Measurements from ENCODE around the gene ANHX. TPM values are rescaled to one million over a fixed set of nuclear protein-coding genes. Genes with fewer than 3 reads are reported as not detected.

ANHX gene
- total RNA-seq, 1 experiment from 2014 or later, result not detected

- no peak overlapping the region for H3K4me3 Mint-ChIP-seq
- peaks cover 18% of the 10 kb centered on the region for H3K27me3 Mint-ChIP-seq (ENCODE audit: low read depth)
- H3K36me3 Mint-ChIP-seq, result peaks cover 64% of the 10 kb centered on the region
- ChIA-PET POLR2A (no interaction called here), CTCF (no interaction called here)
- H3K9me3 Mint-ChIP-seq, result peaks cover 65% of the 10 kb centered on the region
- no peaks in the 10 kb centered on the region for H3K4me1 Mint-ChIP-seq
- TF ChIP-seq, protein P1, sequence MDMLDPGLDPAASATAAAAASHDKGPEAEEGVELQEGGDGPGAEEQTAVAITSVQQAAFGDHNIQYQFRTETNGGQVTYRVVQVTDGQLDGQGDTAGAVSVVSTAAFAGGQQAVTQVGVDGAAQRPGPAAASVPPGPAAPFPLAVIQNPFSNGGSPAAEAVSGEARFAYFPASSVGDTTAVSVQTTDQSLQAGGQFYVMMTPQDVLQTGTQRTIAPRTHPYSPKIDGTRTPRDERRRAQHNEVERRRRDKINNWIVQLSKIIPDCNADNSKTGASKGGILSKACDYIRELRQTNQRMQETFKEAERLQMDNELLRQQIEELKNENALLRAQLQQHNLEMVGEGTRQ (CRISPR knock-in tag; IDR thresholded peaks at IDR 0.05), result no peak
- TF ChIP-seq TP53 (CRISPR knock-in tag; IDR thresholded peaks at IDR 0.05) (no peak), GTF2I (CRISPR knock-in tag; conservative IDR thresholded peaks at IDR 0.05) (no peak)
- TF ChIP-seq, protein P2, sequence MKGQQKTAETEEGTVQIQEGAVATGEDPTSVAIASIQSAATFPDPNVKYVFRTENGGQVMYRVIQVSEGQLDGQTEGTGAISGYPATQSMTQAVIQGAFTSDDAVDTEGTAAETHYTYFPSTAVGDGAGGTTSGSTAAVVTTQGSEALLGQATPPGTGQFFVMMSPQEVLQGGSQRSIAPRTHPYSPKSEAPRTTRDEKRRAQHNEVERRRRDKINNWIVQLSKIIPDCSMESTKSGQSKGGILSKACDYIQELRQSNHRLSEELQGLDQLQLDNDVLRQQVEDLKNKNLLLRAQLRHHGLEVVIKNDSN (CRISPR knock-in tag; IDR thresholded peaks at IDR 0.05), result no peak
- ATAC-seq (no peak), DNase-seq (ENCODE audit: low spot score) (no peak)
- H3K27ac Mint-ChIP-seq, result no peak overlapping the region
Measured at GRCh38 chr12:133233993-133234564, 1.6 kb downstream of the ANHX start.

- ATAC-seq, result no peak
- CTCF ChIA-PET, result no interaction called here
- Mint-ChIP-seq H3K4me3 (no peak overlapping the region), H3K36me3 (peaks cover 69% of the 10 kb centered on the region), H3K27me3 (ENCODE audit: low read depth) (peaks cover 21% of the 10 kb centered on the region), H3K27ac (no peak overlapping the region), H3K4me1 (no peaks in the 10 kb centered on the region), H3K9me3 (peaks cover 71% of the 10 kb centered on the region)
- POLR2A ChIA-PET, result no interaction called here
- no peak for DNase-seq (ENCODE audit: low spot score)
- TF ChIP-seq GRHL2 (CRISPR knock-in tag; IDR thresholded peaks at IDR 0.05; ENCODE audit: insufficient replicate concordance, severe bottlenecking) (no peak), E2F1 (CRISPR knock-in tag; IDR thresholded peaks at IDR 0.05) (no peak), ERG (CRISPR knock-in tag; IDR thresholded peaks at IDR 0.05) (no peak)
Measured at GRCh38 chr12:133233006-133233405, 2.7 kb downstream of the ANHX start.

DNA sequence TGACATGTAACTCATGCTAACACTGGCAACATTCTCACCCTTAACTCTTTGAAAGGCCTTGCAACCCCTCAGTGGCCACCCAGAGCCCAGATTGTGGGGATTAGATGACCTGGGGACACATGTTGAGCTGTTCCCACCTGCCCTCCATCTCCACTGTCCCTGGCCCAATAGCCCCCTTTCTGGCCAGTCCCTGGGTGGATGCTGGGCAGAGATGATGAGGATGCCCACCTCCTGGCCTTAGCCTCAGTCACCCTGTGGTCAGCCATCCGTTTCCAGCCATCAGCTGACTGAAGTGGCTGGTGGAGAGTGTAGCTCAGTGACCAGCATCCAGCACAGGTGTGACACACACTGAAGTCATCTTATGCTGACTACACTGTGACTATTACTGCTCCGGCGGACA lies 4.7 kb downstream of the ANHX start:
- DNase-seq (ENCODE audit: low spot score), result no peak
- Mint-ChIP-seq H3K9me3 (peaks cover 74% of the 10 kb centered on the region), H3K27ac (no peak overlapping the region), H3K27me3 (ENCODE audit: low read depth) (peaks cover 17% of the 10 kb centered on the region), H3K4me3 (no peak overlapping the region), H3K4me1 (no peaks in the 10 kb centered on the region), H3K36me3 (peaks cover 72% of the 10 kb centered on the region)
- CTCF ChIA-PET, result no interaction called here
- TF ChIP-seq, protein P3, sequence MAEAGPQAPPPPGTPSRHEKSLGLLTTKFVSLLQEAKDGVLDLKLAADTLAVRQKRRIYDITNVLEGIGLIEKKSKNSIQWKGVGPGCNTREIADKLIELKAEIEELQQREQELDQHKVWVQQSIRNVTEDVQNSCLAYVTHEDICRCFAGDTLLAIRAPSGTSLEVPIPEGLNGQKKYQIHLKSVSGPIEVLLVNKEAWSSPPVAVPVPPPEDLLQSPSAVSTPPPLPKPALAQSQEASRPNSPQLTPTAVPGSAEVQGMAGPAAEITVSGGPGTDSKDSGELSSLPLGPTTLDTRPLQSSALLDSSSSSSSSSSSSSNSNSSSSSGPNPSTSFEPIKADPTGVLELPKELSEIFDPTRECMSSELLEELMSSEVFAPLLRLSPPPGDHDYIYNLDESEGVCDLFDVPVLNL (CRISPR knock-in tag; IDR thresholded peaks at IDR 0.05; ENCODE audit: borderline replicate concordance, low read depth), result no peak
- no peak for TF ChIP-seq ATF3 (CRISPR knock-in tag; conservative IDR thresholded peaks at IDR 0.05)
- TF ChIP-seq ETV6 (CRISPR knock-in tag; IDR thresholded peaks at IDR 0.05), result no peak
- no peak for TF ChIP-seq ESRRA (CRISPR knock-in tag; IDR thresholded peaks at IDR 0.05; ENCODE audit: borderline replicate concordance)
- ATAC-seq, result no peak
- POLR2A ChIA-PET, result no interaction called here

DNA sequence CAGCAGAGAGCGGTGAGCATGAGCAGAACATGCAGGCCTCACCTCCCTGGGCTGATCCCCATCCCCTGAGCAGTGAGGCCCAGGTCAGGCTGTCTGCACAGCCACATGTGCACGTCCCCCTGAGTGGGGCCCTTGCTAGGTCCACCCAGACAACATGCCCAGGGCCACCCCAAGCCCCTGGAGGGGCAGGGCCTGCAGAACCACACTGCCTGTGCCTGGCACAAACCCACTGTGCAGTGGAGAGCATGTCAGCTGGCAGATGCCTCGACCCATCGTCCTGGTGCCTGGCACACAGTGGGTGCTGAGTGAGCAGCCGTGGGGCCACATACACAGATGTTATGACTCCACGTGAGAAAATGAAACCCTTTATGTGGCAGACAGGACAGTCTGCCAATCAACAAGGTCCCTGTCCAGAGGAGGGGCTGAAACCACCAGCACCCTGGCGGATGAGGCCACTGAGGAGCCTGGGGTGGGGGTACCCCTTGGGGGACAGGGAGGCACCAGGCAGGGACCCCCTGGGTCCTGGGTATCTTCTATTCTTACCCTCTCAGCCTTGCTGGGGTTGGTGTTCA lies 8.3 kb downstream of the ANHX start:
- no peak for DNase-seq (ENCODE audit: low spot score)
- TF ChIP-seq NR2C2 (CRISPR knock-in tag; IDR thresholded peaks at IDR 0.05) (no peak), TP53 (CRISPR knock-in tag; IDR thresholded peaks at IDR 0.05) (no peak)
- H3K9me3 Mint-ChIP-seq, result peaks cover 80% of the 10 kb centered on the region
- no peak overlapping the region for H3K27ac Mint-ChIP-seq
- no peak overlapping the region for H3K4me3 Mint-ChIP-seq
- POLR2A ChIA-PET, result no interaction called here
- no peaks in the 10 kb centered on the region for H3K4me1 Mint-ChIP-seq
- H3K27me3 Mint-ChIP-seq (ENCODE audit: low read depth), result peaks cover 15% of the 10 kb centered on the region
- ATAC-seq, result no peak
- peaks cover 73% of the 10 kb centered on the region for H3K36me3 Mint-ChIP-seq
- CTCF ChIA-PET, result no interaction called here

All from WTC11 (cell line).